NB4 (cell line): ENCODE data around the gene ZNF423.

ENCODE experiments used
- CTCF ChIP-seq: IDR thresholded peaks from one replicate; pipeline ENCODE4 v1.5.1; 2012; ENCODE audit warnings: low read depth, low read length
- POLR2A ChIP-seq: IDR thresholded peaks from 2 replicates; pipeline ENCODE4 v1.6.1; 2011; ENCODE audit warnings: mild to moderate bottlenecking; ENCODE audit not compliant: insufficient read length; ENCODE audit errors: extremely low read depth

GRCh38 chr16:49842972-49843371, 12.9 kb downstream of the ZNF423 start:
- no peak for TF ChIP-seq CTCF
- TF ChIP-seq POLR2A: no peak
